Body of pancreas (tissue), 4 donors: ENCODE measurements around the gene HERPUD1.

Experiments used
- CTCF ChIP-seq, 7 experiments: fragments of 450-650 bp in 4 of 7; fragments of 200-600 bp in 3 of 7; sonication (generic) in 3 of 7; IDR thresholded peaks; one replicate each; pipeline ENCODE4 v1.5.1; 2016 to 2019; ENCODE audit warnings: antibody characterized with exemption in 7 of 7
- POLR2A ChIP-seq, 3 donors: fragments of 450-650 bp; IDR thresholded peaks; one replicate each; pipeline ENCODE4 v1.6.1; 2016; ENCODE audit warnings: antibody characterized with exemption in 3 of 3, mild to moderate bottlenecking in 2 of 3

GRCh38 chr16:56884026-56884582 lies 47.8 kb upstream of the HERPUD1 start:
- no peak for TF ChIP-seq CTCF (IDR thresholded peaks at IDR 0.05)
- TF ChIP-seq POLR2A (IDR thresholded peaks at IDR 0.05), result no peak
